GM10847 (cell line): ENCODE data around the gene PPFIBP1.

Source experiments
- POLR2A ChIP-seq: IDR thresholded peaks from 2 replicates; pipeline ENCODE4 v1.6.1; 2011; ENCODE audit not compliant: insufficient read length; ENCODE audit errors: extremely low read depth

Gene PPFIBP1

DNA sequence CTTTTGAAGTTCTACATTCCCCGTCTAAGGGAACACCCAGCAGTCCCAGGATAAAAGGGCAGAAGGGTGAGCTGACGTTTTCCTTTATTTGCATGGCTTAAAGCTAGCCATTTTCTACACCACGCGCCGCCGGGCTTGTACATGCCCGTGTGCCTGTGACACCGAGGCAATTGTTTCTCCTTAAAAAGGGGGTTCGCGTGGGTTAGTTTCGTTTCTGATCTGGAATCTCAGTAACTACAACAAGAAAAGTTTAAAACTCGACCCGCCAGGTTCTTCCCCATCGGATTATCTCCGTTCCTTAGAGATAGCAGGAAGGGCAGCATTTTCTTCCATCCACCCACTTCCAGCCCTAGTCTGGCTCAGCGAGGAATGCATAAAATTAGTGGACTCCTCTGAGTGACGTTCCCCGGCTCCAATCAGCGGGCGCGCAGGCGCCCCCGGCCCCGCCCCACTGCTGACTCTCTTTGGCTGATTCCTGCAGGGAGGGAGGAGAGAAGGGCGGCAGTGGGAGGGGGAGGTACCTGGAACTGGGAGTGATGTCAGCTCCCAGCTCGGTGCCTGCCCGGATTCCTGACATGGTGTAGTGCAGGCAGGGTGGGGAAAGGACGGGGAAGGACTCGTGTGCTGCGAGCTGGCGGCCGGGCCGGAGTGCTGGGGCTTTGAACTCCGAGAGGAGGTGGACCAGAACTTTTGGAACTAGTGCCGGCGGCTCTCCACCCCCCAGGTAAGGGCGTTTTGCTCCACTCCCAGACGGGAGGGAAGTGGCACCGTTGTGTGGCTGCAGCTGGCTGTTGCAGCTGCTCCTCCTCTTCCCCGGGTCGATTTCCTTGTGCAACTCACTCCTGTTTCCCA, at the start of gene PPFIBP1:
Gene PPFIBP1, plus strand, starts transcription at position 565 of the 852 bp plus-strand sequence. CDS start 109,191 bp downstream, outside the sequence.
- TF ChIP-seq POLR2A, result no peak

DNA sequence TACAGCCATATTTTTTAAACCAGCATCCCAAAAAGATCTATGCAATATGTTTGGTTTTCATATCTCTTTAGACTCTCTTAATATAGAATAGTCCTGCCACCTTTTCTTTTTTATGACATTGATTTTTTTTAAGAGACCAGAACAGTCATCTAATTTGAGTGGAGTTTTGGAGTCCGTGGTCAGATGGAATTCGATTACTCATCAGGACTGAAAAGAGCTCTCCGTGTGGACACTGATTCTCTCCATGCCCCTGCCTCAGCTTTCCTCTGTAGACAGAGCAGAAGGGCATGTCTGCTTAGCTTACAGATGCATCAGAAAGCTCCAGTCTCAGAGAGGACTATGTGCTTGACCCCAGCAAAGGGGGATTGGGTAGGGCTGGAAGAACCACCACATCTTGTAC, 49.7 kb upstream of the PPFIBP1 start:
- TF ChIP-seq POLR2A, result no peak

- no peak for TF ChIP-seq POLR2A
Measured at GRCh38 chr12:27477049-27477448, 47.0 kb upstream of the PPFIBP1 start.

DNA sequence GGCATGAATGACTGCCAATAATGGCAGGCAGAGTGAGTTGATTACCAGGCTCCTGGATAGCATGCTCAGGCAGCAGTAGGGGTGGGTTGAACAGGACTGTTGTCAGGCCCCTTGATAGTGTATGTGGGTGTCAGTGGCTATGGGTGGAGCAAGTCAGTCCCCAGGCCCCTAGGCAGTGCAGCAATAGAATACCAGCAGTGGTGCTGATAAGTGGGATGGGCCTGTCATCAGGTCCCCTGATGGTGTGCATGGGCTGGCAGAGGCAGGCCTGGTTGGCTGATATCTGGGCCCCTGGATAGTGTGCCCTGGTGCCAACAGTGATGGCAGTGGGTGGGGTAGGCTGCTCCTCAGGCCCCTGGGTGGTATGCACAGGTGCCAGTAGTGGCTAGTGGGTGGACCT, 45.1 kb upstream of the PPFIBP1 start:
- no peak for TF ChIP-seq POLR2A

DNA sequence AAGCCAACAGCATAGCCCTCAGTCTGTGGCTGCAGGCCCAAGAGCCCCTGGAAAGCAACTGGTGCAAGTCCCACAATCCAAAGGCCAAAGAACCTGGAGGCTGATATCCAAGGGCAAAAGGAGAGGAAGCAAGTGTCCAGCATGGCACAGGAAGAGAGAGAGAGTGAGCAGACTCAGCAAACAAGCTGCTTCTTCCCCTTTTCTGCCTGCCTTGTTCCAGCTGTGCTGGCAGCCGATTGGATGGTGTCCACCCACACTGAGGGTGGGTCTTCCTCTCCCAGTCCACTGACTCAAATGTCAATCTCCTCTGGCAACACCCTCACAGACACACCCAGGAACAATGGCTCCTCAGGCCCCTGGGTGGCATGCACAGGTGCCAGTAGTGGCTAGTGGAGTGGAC, 44.0 kb upstream of the PPFIBP1 start:
- TF ChIP-seq POLR2A, result no peak

DNA sequence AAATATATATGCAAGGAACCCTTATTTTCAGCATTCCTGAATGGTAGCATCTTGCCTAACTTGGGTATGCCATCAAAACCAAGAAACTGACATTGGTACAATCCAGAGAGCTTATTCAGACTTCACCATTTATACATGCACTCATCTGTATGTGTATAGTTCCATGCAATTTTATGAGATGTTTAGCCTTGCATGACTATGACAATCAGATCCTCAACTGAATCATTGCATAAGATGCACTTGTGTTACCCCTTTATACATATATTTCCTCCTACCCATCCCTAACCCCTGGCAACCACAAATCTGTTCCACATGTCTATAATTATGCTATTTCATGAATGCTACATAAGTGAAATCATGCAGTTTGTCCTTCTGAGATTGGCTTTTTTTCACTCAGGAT, 37.0 kb upstream of the PPFIBP1 start:
- no peak for TF ChIP-seq POLR2A

DNA sequence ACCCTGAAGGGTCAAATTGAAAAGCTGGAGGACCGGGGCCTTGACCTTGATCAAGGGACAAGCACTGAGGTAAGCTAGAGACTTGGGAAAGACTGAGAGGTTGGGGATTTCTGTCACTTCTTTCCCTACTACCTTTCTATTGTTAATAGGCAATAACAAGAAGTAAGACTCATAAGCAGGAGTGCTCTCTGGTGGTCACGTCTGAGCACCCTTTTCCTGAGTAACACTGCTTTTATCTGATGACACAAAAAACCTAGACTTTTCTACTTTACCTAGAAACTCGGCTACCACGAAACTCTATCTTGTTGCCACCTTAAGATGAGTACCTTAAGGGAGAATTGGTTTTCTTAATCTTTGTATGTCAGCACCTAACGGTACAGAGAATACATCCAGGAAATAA, 35.5 kb upstream of the PPFIBP1 start:
- TF ChIP-seq POLR2A, result no peak

GRCh38 chr12:27491226-27491625, 32.8 kb upstream of the PPFIBP1 start:
- TF ChIP-seq POLR2A, result no peak

DNA sequence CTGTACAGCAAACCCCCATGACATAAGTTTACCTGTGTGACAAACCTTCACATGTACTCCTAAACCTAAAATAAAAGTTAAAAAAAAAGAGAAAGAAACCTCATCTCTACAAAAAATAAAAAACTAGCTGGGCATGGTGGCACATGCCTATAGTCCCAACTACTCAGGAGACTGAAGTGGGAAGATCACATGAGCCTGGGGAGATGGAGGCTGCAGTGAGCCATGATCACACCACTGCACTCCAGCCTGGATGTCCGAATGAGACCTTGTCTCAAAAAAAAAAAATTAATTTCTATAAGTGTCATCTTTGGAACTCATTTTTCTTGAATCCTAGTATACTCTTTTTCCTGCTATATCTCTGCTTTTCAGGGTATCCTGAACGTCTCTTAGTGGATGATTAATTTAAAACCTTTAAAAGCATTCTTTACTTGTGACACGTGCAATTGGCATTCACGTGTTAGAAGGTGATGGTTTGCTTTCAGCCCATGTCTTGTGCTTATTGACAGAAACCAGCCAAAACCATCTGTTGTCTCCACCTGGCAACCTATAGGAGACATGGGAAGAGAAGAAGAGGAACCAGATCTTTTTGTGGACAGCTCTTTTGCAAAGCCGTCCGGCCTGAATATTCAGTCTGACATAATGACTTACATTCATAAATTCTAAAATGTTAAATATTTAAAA, 30.6 kb upstream of the PPFIBP1 start:
- TF ChIP-seq POLR2A, result no peak

- no peak for TF ChIP-seq POLR2A
Measured at GRCh38 chr12:27497446-27497845, 26.6 kb upstream of the PPFIBP1 start.

DNA sequence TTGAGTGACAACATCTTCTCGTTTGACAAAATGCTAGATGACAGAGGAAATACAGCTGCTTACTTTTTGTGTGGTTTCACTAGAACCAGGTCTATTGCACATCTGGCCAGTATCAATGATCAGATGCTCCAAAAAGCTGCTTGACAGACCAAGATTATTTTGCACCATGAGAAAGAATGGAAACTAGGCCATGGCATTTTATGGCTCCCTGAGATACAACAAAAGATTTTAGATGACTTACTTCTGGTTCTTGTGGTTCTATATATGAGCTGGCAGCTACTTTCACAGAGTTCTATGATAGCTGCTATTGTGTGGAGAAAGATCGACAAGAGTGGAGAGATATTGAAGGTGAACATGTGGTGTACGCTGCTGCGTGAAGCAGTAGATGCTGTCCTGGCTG, 25.9 kb upstream of the PPFIBP1 start:
- TF ChIP-seq POLR2A, result no peak

DNA sequence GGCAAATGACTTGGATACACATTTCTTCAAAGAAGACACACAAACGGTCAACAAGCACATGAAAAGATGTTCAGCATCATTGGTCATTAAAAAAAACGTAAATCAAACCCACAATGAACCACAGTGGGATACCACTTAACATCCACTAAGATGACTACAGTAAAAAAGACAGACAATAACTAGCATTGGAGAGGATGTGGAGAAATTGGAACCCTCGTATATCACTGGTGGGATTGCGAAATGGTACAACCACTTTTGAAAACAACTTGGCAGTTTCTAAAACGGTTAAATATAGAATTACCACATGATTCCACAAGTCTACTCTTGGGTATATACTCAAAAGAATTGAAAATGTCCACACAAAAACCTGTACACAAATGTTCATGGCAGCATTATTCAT, 25.2 kb upstream of the PPFIBP1 start:
- no peak for TF ChIP-seq POLR2A

- no peak for TF ChIP-seq POLR2A
Measured at GRCh38 chr12:27499377-27499776, 24.6 kb upstream of the PPFIBP1 start.

DNA sequence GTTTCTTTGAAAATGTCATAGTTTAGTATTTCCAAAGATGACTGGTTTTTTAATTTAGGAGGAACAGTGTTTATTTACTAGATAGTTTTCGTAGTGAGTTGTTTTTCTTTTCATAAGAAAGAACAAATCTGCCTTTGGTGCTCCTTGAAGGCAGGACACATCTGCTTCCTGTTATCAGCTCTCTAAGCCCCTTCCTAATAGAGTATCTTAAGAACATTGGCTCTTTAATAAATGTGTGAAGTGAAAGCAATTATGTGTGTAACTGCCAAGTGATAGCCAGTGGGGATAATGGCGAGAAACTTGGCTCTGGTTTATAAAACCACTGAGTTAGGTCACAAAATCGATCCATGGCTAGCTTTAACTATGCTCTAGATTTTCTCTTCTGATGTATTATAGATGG, 23.5 kb upstream of the PPFIBP1 start:
- TF ChIP-seq POLR2A, result no peak

GRCh38 chr12:27502021-27502435, 22.0 kb upstream of the PPFIBP1 start:
- TF ChIP-seq POLR2A, result no peak

GRCh38 chr12:27504507-27504906, 19.5 kb upstream of the PPFIBP1 start:
- TF ChIP-seq POLR2A, result no peak
